Neural crest cell (in vitro differentiated cells): ENCODE results near the gene RAB44. TPM values are rescaled to one million over a fixed set of nuclear protein-coding genes. Genes with fewer than 3 reads are reported as not detected.

Source experiments
- DNase-seq: peaks from one replicate; pipeline ENCODE4 v3.0.0; 2021; ENCODE audit warnings: low read depth, mixed read lengths, low spot score
- H3K27ac Mint-ChIP-seq: one replicate; pipeline ENCODE4 v1.8.0; 2021; ENCODE audit warnings: mild to moderate bottlenecking, mixed read lengths; ENCODE audit not compliant: unreplicated experiment
- H3K27me3 Mint-ChIP-seq: 2 replicates; pipeline ENCODE4 v1.8.0; 2021; ENCODE audit warnings: low read depth, mild to moderate bottlenecking, mixed read lengths
- H3K36me3 Mint-ChIP-seq: 2 replicates; pipeline ENCODE4 v1.8.0; 2021; ENCODE audit warnings: low read depth, mild to moderate bottlenecking, mixed read lengths
- H3K4me1 Mint-ChIP-seq: 2 replicates; pipeline ENCODE4 v1.8.0; 2021; ENCODE audit warnings: mixed read lengths
- H3K4me3 Mint-ChIP-seq: one replicate; pipeline ENCODE4 v1.8.0; 2021; ENCODE audit warnings: mild to moderate bottlenecking, mixed read lengths
- H3K9me3 Mint-ChIP-seq: 2 replicates; pipeline ENCODE4 v1.8.0; 2021; ENCODE audit warnings: mixed read lengths
- CTCF ChIP-seq: fragments of 200-600 bp; sonication (generic); conservative IDR thresholded peaks from 2 replicates; pipeline ENCODE4 v1.5.0; 2021; ENCODE audit warnings: antibody characterized with exemption, mild to moderate bottlenecking
- total RNA-seq: library from RNA; stranded (reverse); gene quantifications from 2 replicates; pipeline ENCODE4 v1.2.1, GENCODE V29; 2021

RAB44 gene
- total RNA-seq, 1 donor from 2014 or later: not detected

GRCh38 chr6:36716476-36717093 is 19.0 kb downstream of the RAB44 start:
- TF ChIP-seq CTCF: no peak
- H3K9me3 Mint-ChIP-seq: no peaks in the 10 kb centered on the region
- H3K4me3 Mint-ChIP-seq: no peak overlapping the region
- no peaks in the 10 kb centered on the region for H3K4me1 Mint-ChIP-seq
- no peak overlapping the region for H3K27ac Mint-ChIP-seq
- DNase-seq: no peak
- H3K36me3 Mint-ChIP-seq: no peaks in the 10 kb centered on the region
- no peaks in the 10 kb centered on the region for H3K27me3 Mint-ChIP-seq

DNA sequence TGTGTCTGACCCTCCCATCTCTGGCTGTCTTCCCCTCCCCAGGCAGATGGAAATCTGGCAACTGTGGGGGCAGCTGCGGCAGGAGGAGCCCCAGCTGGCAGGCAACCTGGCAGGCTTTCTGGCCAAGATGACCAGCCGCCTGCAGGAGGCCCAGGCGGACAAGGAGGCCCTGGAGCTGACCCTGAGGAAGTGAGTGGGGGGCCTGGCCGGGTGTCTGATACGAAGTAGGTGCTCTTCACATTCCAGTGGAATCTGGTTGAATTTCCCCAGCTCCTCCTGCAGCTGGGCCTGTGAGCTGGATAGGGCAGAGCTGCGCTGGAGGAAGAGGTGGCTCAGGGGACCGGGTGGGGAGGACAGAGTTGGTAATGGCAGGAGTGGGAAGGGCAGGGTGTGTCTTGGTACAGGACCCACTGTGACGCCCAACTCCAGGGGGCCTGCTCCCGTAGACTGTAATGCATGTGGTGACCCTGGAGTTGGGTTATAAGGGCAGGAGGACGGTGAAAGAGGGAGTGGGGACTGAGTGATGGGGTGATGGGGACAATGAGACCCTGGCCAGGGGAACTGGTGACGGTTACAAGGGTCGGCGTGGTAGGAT is 19.7 kb downstream of the RAB44 start:
- no peak overlapping the region for H3K4me3 Mint-ChIP-seq
- H3K4me1 Mint-ChIP-seq: no peaks in the 10 kb centered on the region
- no peak for TF ChIP-seq CTCF
- H3K27me3 Mint-ChIP-seq: no peaks in the 10 kb centered on the region
- no peak overlapping the region for H3K27ac Mint-ChIP-seq
- no peaks in the 10 kb centered on the region for H3K9me3 Mint-ChIP-seq
- no peak for DNase-seq
- no peaks in the 10 kb centered on the region for H3K36me3 Mint-ChIP-seq

GRCh38 chr6:36717871-36718540 is 20.4 kb downstream of the RAB44 start:
- Mint-ChIP-seq H3K36me3 (no peaks in the 10 kb centered on the region), H3K4me3 (no peak overlapping the region), H3K4me1 (no peaks in the 10 kb centered on the region), H3K27me3 (no peaks in the 10 kb centered on the region), H3K27ac (no peak overlapping the region), H3K9me3 (no peaks in the 10 kb centered on the region)
- no peak for TF ChIP-seq CTCF
- no peak for DNase-seq

- Mint-ChIP-seq H3K9me3 (no peaks in the 10 kb centered on the region), H3K4me1 (no peaks in the 10 kb centered on the region), H3K27me3 (no peaks in the 10 kb centered on the region), H3K4me3 (no peak overlapping the region), H3K27ac (no peak overlapping the region), H3K36me3 (no peaks in the 10 kb centered on the region)
- DNase-seq: no peak
- TF ChIP-seq CTCF: no peak
These were observed 20.9 kb downstream of the RAB44 start for GRCh38 chr6:36718560-36718959.

- H3K4me3 Mint-ChIP-seq: no peak overlapping the region
- no peak overlapping the region for H3K27ac Mint-ChIP-seq
- H3K9me3 Mint-ChIP-seq: no peaks in the 10 kb centered on the region
- TF ChIP-seq CTCF: no peak
- DNase-seq: no peak
- H3K27me3 Mint-ChIP-seq: no peaks in the 10 kb centered on the region
- H3K36me3 Mint-ChIP-seq: no peaks in the 10 kb centered on the region
- no peaks in the 10 kb centered on the region for H3K4me1 Mint-ChIP-seq
These were observed 21.5 kb downstream of the RAB44 start for GRCh38 chr6:36719126-36719525.
